AG04450 (cell line): ENCODE measurements around the gene POU2AF2. TPM values are rescaled to one million over a fixed set of nuclear protein-coding genes. Genes with fewer than 3 reads are reported as not detected.

Source experiments
- CTCF ChIA-PET: fragments of 300-600, 350-600 bp; formaldehyde crosslinking; extraction: SDS; loops from one replicate; lab custom pipeline; 2022; ENCODE audit warnings: antibody characterized with exemption, inconsistent platforms; lab: Charles Lee
- POLR2A ChIA-PET: fragments of 350-600 bp; formaldehyde crosslinking; extraction: SDS; loops from one replicate; lab custom pipeline; 2021; ENCODE audit warnings: antibody characterized with exemption, inconsistent platforms; lab: Yijun Ruan, JAX
- DNase-seq: peaks from one replicate; pipeline ENCODE4 v3.0.0-alpha.2; 2011; ENCODE audit warnings: low read depth, low spot score
- H3K27ac ChIP-seq: one replicate; pipeline ENCODE4 v1.5.1; 2012; ENCODE audit warnings: low read depth, low read length, control low read depth
- H3K27me3 ChIP-seq: one replicate; pipeline ENCODE4 v1.6.0; 2012; ENCODE audit warnings: low read length; ENCODE audit not compliant: control insufficient read depth, insufficient read depth
- H3K4me3 ChIP-seq: 2 replicates; pipeline ENCODE4 v1.5.1; 2011; ENCODE audit warnings: mild to moderate bottlenecking, low read depth, low read length, control low read depth
- H3K9me3 ChIP-seq: 2 replicates; pipeline ENCODE4 v1.5.1; 2012; ENCODE audit warnings: low read length; ENCODE audit not compliant: control insufficient read depth, insufficient read depth
- polyA plus RNA-seq: library from polyadenylated mRNA; depleted of rRNA; stranded (reverse); fragments of >200 nt; gene quantifications from 2 replicates; pipeline ENCODE4 v1.2.3, GENCODE V29; 2011
- TF ChIP-seq, protein P1 (sequence below): IDR thresholded peaks from 2 replicates; pipeline ENCODE4 v1.5.1; 2011; ENCODE audit warnings: low read depth, low read length, control low read depth, inconsistent platforms

The POU2AF2 gene
- polyA plus RNA-seq, 1 experiment: not detected

DNA sequence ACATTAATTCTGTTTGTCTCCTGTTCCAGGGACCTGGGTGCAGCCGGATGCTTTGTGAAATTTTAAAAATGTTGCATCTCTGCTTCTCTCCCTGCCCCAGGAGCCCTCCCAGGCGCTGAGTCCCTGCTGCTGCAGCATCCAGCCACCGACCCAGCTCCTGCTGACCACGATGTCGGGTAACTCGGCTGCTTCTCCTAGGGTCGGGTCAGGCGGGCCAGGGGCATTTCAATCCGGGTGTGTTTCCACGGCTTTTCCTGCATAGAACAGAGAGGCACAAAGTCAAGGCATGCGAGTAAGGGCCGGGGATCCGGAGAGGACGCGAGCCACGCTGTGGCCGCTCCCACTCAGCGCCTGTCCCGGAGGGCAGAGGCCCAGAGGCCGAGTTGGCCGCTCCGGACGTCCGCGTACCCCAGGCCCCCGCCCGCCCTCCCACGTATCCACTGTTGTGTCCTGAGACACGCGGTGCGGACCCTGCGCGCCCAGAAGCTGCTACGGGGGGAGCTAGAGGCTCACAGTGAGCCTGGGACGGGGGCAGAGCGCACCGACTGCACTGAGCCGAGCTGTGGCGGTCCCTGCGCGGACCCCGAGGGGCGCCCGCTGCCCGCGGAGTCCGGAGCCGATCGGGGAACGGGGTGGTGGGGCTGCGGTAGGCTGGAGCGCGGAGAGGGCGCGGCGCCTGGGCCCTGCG, 53.0 kb downstream of the POU2AF2 start, which contains the start of gene POU2AF3:
POU2AF3 (plus strand) TSS at position 134 of the 688 bp plus-strand sequence; CDS start at position 170, 36 bp downstream.
- H3K4me3 ChIP-seq: peak within 1 kb of the TSS; percentile 59
- POLR2A ChIA-PET: no interaction called here
- no peaks in the 10 kb centered on the region for H3K9me3 ChIP-seq
- TF ChIP-seq, protein P1, sequence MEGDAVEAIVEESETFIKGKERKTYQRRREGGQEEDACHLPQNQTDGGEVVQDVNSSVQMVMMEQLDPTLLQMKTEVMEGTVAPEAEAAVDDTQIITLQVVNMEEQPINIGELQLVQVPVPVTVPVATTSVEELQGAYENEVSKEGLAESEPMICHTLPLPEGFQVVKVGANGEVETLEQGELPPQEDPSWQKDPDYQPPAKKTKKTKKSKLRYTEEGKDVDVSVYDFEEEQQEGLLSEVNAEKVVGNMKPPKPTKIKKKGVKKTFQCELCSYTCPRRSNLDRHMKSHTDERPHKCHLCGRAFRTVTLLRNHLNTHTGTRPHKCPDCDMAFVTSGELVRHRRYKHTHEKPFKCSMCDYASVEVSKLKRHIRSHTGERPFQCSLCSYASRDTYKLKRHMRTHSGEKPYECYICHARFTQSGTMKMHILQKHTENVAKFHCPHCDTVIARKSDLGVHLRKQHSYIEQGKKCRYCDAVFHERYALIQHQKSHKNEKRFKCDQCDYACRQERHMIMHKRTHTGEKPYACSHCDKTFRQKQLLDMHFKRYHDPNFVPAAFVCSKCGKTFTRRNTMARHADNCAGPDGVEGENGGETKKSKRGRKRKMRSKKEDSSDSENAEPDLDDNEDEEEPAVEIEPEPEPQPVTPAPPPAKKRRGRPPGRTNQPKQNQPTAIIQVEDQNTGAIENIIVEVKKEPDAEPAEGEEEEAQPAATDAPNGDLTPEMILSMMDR: no peak
- CTCF ChIA-PET: interaction anchor here (0.6 to 2.4 kb wide), 3 partner anchors 14 to 125 kb away, joined by 3 to 6 read pairs (median 4); no protein-coding TSS in a partner anchor
- peaks cover 44% of the 10 kb centered on the region for H3K27me3 ChIP-seq
- DNase-seq: no peak
- no peak within 1 kb of the TSS for H3K27ac ChIP-seq

DNA sequence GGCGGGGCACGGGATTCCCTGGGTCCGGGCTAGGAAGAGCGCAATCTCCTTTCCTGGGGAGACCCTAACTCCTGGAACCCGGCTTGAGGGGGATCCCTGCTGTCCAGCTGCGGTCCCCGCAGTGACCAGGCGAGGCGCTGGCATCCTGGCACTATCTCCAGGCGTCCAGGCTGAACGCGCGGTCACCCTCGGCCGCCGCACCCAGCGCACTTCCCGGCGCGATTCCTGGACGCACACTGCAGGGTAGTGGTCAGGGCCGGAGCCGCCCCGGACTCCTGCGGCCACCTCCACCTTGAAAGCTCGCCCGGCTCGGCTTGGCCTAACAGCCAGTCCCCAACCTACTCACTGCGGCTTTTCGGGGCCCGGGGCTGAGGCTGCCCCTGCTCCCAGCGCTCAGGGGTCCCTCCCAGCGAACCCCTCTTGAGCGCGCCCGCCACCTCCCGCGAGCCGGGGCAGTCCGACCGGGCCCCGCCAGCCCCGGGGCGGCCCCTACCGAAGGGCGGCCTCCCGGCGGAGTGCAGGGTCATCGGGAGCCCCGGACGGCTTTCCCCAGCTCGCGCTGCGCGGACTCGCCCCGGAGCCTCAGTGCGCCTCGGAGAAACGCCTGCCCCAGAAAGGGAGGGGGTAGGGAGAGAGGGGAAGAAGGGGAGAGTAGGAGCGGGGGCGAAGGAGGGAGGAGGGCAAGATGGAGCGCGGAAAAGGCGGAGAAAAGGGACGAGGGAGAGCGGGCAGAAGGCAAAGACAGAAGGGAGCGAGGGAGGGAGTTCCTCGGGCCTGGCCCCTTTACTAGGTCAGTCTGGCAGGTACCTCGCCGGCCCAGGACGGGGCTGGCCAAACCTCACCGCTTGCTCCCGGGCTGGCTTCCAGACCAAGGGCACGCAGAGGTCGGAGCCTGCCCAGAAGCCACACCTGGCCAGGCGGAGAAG, 53.8 kb downstream of the POU2AF2 start:
- DNase-seq: no peak
- TF ChIP-seq, protein P1: peak; percentile 56
- no peak overlapping the region for H3K27ac ChIP-seq
- peaks cover 43% of the 10 kb centered on the region for H3K27me3 ChIP-seq
- peak overlapping the region; percentile 59 for H3K4me3 ChIP-seq
- H3K9me3 ChIP-seq: no peaks in the 10 kb centered on the region
- ChIA-PET CTCF (interaction anchor here (0.6 to 2.4 kb wide), 2 partner anchors 13 to 124 kb away, joined by 4 to 6 read pairs; no protein-coding TSS in a partner anchor), POLR2A (no interaction called here)

DNA sequence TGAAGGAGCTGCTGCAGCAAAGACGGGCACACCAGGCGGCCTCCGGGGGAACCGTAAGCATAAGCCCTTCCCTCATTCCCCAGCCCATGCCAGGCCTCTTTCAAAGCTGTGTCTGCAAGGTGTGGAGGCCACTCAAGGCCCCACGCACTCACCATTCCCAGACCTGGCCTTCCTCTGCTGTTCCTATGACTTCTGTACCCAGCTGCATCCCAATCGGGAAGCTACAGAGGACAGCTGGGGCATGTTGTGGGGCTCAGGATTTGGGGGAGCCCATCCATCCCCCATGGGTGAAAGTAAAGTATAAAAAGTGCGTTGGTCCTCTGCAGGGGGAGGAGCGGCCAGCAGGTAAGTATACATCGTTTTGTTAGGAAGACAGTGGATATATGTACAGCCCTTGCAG, 55.0 kb downstream of the POU2AF2 start:
- H3K27ac ChIP-seq: no peak overlapping the region
- no peaks in the 10 kb centered on the region for H3K9me3 ChIP-seq
- POLR2A ChIA-PET: no interaction called here
- CTCF ChIA-PET: no interaction called here
- no peak overlapping the region for H3K4me3 ChIP-seq
- no peak for DNase-seq
- peaks cover 49% of the 10 kb centered on the region for H3K27me3 ChIP-seq
- TF ChIP-seq, protein P1: no peak

DNA sequence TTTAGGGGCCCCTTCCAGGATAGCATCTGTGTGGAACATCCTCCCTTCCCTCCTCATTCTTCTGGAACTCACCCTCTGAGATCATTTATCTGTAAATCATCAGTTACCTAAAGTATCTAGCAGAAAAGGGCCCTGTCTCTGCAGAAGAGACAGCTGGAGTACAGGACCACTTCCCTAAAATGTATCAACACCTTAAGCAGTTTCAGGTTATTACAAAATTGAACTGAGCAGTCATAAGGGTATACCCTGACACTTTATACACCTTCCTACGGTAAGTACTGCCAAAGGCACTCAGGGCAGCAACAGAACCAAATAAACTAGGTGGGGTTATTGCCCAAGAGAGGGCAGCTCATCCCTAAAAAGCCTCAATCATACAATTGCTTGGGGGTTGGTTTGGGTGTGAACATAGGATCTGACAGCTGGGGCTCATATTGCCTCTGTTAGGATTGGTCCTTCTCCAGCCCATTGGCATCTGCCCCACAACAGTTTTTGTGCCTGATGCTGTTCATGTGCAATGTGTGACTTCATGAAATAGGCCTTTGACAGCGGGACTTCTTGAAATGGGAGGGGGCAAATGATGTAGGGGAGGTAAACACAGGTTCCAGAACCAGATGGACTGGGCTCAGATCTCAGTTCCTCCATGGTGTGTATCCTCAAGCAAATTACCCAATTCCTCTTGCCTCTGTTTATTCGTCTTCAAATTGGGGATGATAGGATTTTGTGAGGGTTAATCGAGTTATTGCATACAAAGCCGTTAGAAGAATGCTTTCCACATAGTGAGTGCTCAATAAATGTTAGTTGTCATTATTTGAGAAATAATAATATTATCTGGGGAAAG, 55.7 kb downstream of the POU2AF2 start:
- Histone ChIP-seq H3K27me3 (peaks cover 55% of the 10 kb centered on the region), H3K4me3 (no peak overlapping the region), H3K27ac (no peak overlapping the region), H3K9me3 (no peaks in the 10 kb centered on the region)
- ChIA-PET POLR2A (no interaction called here), CTCF (interaction anchor here (0.6 kb wide), 1 partner anchor 148 kb away, joined by 5 read pairs; no protein-coding TSS in a partner anchor)
- DNase-seq: no peak
- TF ChIP-seq, protein P1: no peak
